Measurements from ENCODE around the gene PLCB4. TPM values are rescaled to one million over a fixed set of nuclear protein-coding genes. Genes with fewer than 3 reads are reported as not detected.
A peak's percentile ranks its signal among the peaks of the same experiment; 100 is the strongest.

Gene PLCB4
- total RNA-seq, 1 donor from 2014 or later = 20.6 TPM

- no peaks in the 10 kb centered on the region for H3K27me3 Mint-ChIP-seq (ENCODE audit: insufficient read depth, low read depth)
- H3K27me3 ChIP-seq = no peaks in the 10 kb centered on the region
- peak overlapping the region; percentile 30 for H3K4me2 ChIP-seq
- H3K4me1 Mint-ChIP-seq = no peaks in the 10 kb centered on the region
- TF ChIP-seq EZH2 (IDR thresholded peaks at IDR 0.05) = no peak
- TF ChIP-seq EZH2phosphoT487 (IDR thresholded peaks at IDR 0.05) = no peak
- TF ChIP-seq CTCF (IDR thresholded peaks at IDR 0.05) = no peak
- H3K4me3 ChIP-seq = no peak overlapping the region
- H2AFZ ChIP-seq (replicated peaks) = no peak overlapping the region
- no peak overlapping the region for H3K9ac ChIP-seq
- H4K20me1 ChIP-seq (ENCODE audit: low read depth) = no peaks in the 10 kb centered on the region
- H3K27ac ChIP-seq = no peak overlapping the region
- H3K79me2 ChIP-seq (ENCODE audit: low read depth) = no peaks in the 10 kb centered on the region
- no peak for DNase-seq (ENCODE audit: low spot score)
- H3K36me3 Mint-ChIP-seq = no peaks in the 10 kb centered on the region
- H3K9me3 Mint-ChIP-seq = no peaks in the 10 kb centered on the region
- H3K9me3 ChIP-seq (ENCODE audit: low read depth) = no peaks in the 10 kb centered on the region
- no peaks in the 10 kb centered on the region for H3K36me3 ChIP-seq
- H3K27ac Mint-ChIP-seq = no peak overlapping the region
- no peaks in the 10 kb centered on the region for H3F3A ChIP-seq (ENCODE audit: low read depth)
- no peak overlapping the region for H3K4me3 Mint-ChIP-seq
- H3K4me1 ChIP-seq = peaks cover 3% of the 10 kb centered on the region
Observed at GRCh38 chr20:9102456-9102855, 33.6 kb downstream of the PLCB4 start.

- no peak overlapping the region for H3K4me3 Mint-ChIP-seq
- Histone ChIP-seq H3K36me3 (no peaks in the 10 kb centered on the region), H3K4me1 (peaks cover 3% of the 10 kb centered on the region), H3K4me2 (no peak overlapping the region), H3K9ac (no peak overlapping the region), H2AFZ (replicated peaks) (no peak overlapping the region), H3K27ac (no peak overlapping the region), H3F3A (ENCODE audit: low read depth) (no peaks in the 10 kb centered on the region), H4K20me1 (ENCODE audit: low read depth) (no peaks in the 10 kb centered on the region), H3K4me3 (no peak overlapping the region), H3K27me3 (no peaks in the 10 kb centered on the region), H3K79me2 (ENCODE audit: low read depth) (no peaks in the 10 kb centered on the region), H3K9me3 (ENCODE audit: low read depth) (no peaks in the 10 kb centered on the region)
- no peaks in the 10 kb centered on the region for H3K36me3 Mint-ChIP-seq
- DNase-seq (ENCODE audit: low spot score) = no peak
- H3K27me3 Mint-ChIP-seq (ENCODE audit: insufficient read depth, low read depth) = no peaks in the 10 kb centered on the region
- no peak for TF ChIP-seq EZH2 (IDR thresholded peaks at IDR 0.05)
- TF ChIP-seq CTCF (IDR thresholded peaks at IDR 0.05) = no peak
- TF ChIP-seq EZH2phosphoT487 (IDR thresholded peaks at IDR 0.05) = no peak
- no peaks in the 10 kb centered on the region for H3K4me1 Mint-ChIP-seq
- no peaks in the 10 kb centered on the region for H3K9me3 Mint-ChIP-seq
- no peak overlapping the region for H3K27ac Mint-ChIP-seq
Observed at GRCh38 chr20:9103955-9104354, 35.1 kb downstream of the PLCB4 start.

GRCh38 chr20:9108260-9108659 is 39.4 kb downstream of the PLCB4 start:
- no peak for DNase-seq (ENCODE audit: low spot score)
- no peaks in the 10 kb centered on the region for H3K4me1 Mint-ChIP-seq
- no peak overlapping the region for H3K9ac ChIP-seq
- H3K36me3 Mint-ChIP-seq = no peaks in the 10 kb centered on the region
- H2AFZ ChIP-seq (replicated peaks) = no peak overlapping the region
- H3K36me3 ChIP-seq = no peaks in the 10 kb centered on the region
- no peaks in the 10 kb centered on the region for H3K27me3 Mint-ChIP-seq (ENCODE audit: insufficient read depth, low read depth)
- no peak overlapping the region for H3K4me3 ChIP-seq
- H3K9me3 Mint-ChIP-seq = no peaks in the 10 kb centered on the region
- H3K27ac ChIP-seq = no peak overlapping the region
- no peak overlapping the region for H3K27ac Mint-ChIP-seq
- no peak overlapping the region for H3K4me3 Mint-ChIP-seq
- no peaks in the 10 kb centered on the region for H3K27me3 ChIP-seq
- no peaks in the 10 kb centered on the region for H3K79me2 ChIP-seq (ENCODE audit: low read depth)
- TF ChIP-seq EZH2 (IDR thresholded peaks at IDR 0.05) = no peak
- TF ChIP-seq EZH2phosphoT487 (IDR thresholded peaks at IDR 0.05) = no peak
- TF ChIP-seq CTCF (IDR thresholded peaks at IDR 0.05) = no peak
- no peaks in the 10 kb centered on the region for H3K4me1 ChIP-seq
- H4K20me1 ChIP-seq (ENCODE audit: low read depth) = no peaks in the 10 kb centered on the region
- no peak overlapping the region for H3K4me2 ChIP-seq
- H3K9me3 ChIP-seq (ENCODE audit: low read depth) = no peaks in the 10 kb centered on the region
- H3F3A ChIP-seq (ENCODE audit: low read depth) = no peaks in the 10 kb centered on the region
